Ramos (cell line): ENCODE data around the gene ZNF45.
"Not testable (repeated sequence)": the region's sequence is repeated elsewhere in the genome, so short reads cannot be mapped to it uniquely, and the experiment has no call there.

ENCODE experiments used
- in situ Hi-C: fragments of 300-500 bp; cut with MboI; formaldehyde crosslinking; loops from one replicate; pipeline ENCODE4 v1.14.3; 2022; ENCODE audit warnings: low sequenced_read_pairs; ENCODE audit not compliant: unreplicated experiment

Gene ZNF45

DNA sequence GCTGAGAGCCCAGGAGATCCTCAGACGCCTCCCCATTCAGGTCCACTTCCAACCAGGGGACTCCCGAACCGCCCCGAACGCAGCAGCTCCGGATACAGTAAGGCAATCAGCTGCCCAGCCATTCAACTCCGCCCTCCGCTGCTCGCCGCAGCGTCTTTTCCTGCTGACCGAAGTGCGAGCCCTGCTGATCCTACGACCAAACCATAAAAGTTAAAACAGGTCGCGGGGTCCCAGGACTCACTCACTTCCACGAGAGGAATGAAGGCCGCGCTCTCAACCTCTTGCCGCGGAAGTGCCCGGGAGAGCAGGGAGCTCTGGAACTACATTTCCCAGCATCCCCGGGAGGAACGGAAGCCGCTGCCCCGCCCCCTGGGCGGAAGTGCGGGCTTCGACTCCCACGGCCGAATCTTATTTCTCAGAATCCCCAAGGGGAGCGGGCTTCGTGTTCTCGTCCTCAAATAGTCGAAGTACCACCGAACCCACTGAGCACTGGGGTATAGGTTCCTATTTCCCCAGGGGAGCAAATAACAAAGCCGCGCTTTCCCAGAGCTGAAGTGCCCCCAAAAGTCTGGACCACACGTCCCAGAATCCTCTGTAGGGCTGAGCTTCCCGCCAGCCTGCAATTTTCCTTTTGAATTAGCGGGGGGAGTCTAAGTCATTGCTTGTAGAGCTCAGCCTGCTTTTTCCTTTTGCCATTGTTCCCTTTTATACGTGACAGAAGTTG is at the start of gene ZNF45:
Gene ZNF45, minus strand, starts transcription at position 298 of the 724 bp plus-strand sequence. CDS start 13,097 bp downstream, outside the sequence.
- in situ Hi-C loops, result no loop called here

GRCh38 chr19:43984687-43985000 is 49.6 kb upstream of the ZNF45 start:
- in situ Hi-C loops, result no loop called here

GRCh38 chr19:43983912-43984686 is 49.0 kb upstream of the ZNF45 start, which contains the start of gene ZNF155:
Gene ZNF155 (plus strand): TSS chr19:43984188. CDS start chr19:43988544, 4,356 bp downstream.
- in situ Hi-C loops, result no loop called here

GRCh38 chr19:43983544-43983911 is 48.4 kb upstream of the ZNF45 start:
- in situ Hi-C loops, result no loop called here

DNA sequence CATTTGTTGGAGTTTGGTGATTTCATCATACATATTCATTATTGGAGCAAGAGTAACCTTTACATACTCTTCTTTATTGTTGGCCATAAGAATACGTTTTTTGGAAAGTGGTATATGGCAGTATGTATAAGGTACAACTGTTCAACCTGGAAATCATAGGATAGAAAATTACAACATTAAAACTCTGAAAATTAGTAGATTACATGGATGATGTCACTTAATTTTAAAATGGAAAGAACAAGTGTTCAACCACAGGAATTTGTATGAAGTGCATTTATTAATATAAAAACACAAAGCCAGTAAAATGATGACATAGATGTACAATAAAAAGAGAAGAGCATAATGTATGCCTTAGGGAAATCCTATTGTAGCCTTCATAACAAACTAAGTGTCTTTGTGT is 41.6 kb upstream of the ZNF45 start:
- in situ Hi-C loops, result no loop called here

DNA sequence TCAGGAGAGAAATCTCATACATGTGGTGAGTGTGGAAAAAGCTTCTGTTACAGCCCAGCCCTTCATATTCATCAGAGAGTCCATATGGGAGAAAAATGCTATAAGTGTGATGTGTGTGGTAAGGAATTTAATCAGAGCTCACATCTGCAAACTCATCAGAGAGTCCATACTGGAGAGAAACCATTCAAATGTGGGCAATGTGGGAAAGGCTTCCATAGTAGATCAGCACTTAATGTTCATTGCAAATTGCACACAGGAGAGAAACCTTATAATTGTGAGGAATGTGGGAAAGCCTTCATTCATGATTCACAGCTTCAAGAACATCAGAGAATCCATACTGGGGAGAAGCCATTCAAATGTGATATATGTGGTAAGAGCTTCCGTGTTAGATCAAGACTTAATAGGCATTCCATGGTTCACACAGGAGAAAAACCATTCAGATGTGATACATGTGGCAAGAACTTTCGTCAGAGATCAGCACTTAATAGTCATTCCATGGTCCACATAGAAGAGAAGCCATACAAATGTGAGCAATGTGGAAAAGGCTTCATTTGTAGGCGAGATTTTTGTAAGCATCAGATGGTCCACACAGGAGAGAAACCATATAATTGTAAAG is 31.1 kb upstream of the ZNF45 start:
- in situ Hi-C loops, result no loop called here

DNA sequence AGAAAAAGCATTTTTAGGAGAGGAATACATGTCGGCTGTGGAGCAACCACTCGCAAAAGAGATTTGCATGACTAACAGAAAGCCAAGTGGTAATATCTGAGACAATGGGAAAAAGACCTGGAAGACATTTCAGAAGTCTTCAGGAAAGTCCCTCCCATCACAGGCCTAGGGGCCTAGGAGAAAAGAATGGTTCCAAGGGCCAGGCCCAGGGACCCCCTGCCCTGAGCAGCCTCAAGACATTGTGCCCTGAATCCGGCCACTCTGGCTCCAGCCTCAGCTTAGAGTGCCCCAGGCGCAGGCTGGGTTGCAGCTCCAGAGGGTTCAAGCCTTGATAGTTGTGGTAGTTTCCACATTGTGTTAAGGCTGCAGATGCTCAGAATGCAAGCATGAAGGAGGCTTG is 25.3 kb upstream of the ZNF45 start:
- in situ Hi-C loops, result no loop called here

GRCh38 chr19:43957891-43958290 is 22.8 kb upstream of the ZNF45 start:
- in situ Hi-C loops, result no loop called here

DNA sequence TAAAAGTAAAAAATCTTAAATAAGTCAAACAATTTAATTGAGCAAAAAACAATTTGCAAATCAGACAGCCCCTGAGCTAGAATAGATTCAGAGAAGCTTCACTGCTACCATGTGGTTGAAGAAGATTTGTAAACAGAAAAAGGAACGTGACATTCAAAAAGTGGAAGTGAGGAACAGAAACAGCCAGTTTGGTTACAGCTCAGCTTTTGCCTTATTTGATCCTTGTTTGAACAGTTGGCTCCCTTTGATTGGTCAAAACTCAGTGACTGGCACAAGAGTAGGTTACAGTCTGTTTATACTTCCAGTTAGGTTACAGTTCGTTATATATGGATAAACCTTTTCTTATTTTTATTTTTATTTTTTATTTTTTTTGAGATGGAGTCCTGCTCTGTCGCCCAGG is 21.7 kb upstream of the ZNF45 start:
- in situ Hi-C loops, result no loop called here

GRCh38 chr19:43950834-43951645 is 16.0 kb upstream of the ZNF45 start, which contains the start of gene ZNF221:
Gene ZNF221 (plus strand): TSS chr19:43951228. CDS start chr19:43962727, 11,499 bp downstream.
- in situ Hi-C loops, result no loop called here

GRCh38 chr19:43949803-43950202 is 14.7 kb upstream of the ZNF45 start:
- in situ Hi-C loops, result not testable (repeated sequence)

- in situ Hi-C loops, result not testable (repeated sequence)
Measured at GRCh38 chr19:43947412-43947811, 12.3 kb upstream of the ZNF45 start.

DNA sequence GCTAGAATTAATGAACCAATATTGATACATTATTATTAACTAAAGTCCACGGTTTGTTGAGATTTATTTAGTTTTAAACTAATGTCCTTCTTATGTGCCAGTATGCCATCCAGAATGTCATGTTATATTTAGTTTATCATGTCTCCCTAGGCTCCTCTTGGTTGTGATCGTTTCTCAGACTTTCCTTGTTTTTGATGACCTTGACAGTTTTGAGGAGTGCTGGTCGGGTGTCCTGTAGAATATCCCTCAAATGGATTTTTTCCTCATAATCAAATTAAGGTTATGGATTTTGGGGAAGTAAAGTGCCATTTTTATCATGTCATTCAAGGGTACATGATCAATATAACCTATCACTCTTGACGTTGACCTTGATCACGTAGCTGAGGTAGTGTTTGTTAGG is 6.1 kb upstream of the ZNF45 start:
- in situ Hi-C loops, result no loop called here

GRCh38 chr19:43940719-43941118 is 5.6 kb upstream of the ZNF45 start:
- in situ Hi-C loops, result no loop called here

- in situ Hi-C loops, result no loop called here
Measured at GRCh38 chr19:43939557-43940260, 4.6 kb upstream of the ZNF45 start.

DNA sequence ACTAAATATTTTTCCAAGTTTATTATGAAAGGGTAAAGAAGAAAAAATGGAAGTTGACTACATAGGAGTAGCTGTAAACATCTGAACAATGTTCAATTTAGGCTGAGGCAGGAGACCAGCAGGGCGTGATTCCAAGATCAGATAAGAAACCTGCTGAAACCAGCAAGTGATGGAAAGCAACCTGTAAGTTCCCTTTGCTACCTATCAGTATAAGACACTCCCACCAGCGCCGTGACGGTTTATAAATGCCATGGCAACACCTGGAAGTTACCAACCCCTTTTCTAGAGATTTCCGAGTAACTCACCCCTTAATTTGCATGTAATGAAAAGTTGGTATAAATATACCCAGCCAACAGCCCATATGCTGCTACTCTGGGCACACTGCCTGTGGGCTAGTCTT is 1.1 kb upstream of the ZNF45 start:
- in situ Hi-C loops, result no loop called here

GRCh38 chr19:43934055-43934984 is 762 bp downstream of the ZNF45 start:
- in situ Hi-C loops, result no loop called here

DNA sequence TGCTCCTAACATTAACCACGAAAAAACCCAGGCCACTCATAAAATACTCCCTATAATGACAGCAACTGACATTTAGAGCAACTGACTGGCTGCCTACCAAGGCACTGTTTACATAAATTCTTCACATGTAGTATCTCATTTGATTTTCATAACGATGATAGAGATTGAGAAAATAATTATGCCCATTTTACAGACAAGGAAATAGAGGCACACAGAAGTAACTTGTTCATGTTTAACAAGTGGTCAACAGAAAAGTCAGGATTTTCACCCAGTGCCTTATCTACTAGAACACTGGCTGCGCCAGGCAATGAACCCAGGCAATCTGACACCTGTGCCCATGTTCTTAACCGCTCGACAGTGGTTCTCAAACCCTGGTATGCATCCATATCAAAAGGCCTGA is 6.3 kb downstream of the ZNF45 start:
- in situ Hi-C loops, result no loop called here

- in situ Hi-C loops, result no loop called here
Measured at GRCh38 chr19:43923875-43924274, 11.2 kb downstream of the ZNF45 start.
